HL-60 (cell line): ENCODE data around the gene MAPK11.

Source experiments
- TF ChIP-seq, protein P1 (sequence below): IDR thresholded peaks from one replicate; pipeline ENCODE4 v1.5.1; 2011; ENCODE audit warnings: low read length, control low read depth, inconsistent platforms; ENCODE audit not compliant: insufficient read depth
- TF ChIP-seq, protein P2 (sequence below): IDR thresholded peaks from 2 replicates; pipeline ENCODE4 v1.6.1; 2012; ENCODE audit warnings: low read depth; ENCODE audit not compliant: insufficient replicate concordance

DNA sequence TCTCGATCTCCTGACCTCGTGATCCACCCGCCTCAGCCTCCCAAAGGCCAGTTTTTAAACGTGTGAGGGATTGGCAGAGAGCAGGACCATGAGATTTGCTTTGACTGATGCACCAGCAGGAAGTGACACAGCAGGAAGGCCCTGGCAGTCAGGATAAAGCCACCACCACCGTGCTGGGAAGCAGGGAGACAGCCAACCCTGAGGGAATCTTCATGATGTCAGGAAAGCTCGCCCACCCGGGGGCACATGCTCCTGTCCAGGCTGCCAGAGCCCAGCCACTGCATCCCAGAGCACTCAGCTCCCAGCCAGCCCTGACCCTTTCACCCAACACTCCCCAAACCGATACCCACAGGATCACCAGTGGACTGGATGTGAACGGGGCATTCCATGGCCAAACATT, 31.4 kb downstream of the MAPK11 start:
- TF ChIP-seq, protein P1, sequence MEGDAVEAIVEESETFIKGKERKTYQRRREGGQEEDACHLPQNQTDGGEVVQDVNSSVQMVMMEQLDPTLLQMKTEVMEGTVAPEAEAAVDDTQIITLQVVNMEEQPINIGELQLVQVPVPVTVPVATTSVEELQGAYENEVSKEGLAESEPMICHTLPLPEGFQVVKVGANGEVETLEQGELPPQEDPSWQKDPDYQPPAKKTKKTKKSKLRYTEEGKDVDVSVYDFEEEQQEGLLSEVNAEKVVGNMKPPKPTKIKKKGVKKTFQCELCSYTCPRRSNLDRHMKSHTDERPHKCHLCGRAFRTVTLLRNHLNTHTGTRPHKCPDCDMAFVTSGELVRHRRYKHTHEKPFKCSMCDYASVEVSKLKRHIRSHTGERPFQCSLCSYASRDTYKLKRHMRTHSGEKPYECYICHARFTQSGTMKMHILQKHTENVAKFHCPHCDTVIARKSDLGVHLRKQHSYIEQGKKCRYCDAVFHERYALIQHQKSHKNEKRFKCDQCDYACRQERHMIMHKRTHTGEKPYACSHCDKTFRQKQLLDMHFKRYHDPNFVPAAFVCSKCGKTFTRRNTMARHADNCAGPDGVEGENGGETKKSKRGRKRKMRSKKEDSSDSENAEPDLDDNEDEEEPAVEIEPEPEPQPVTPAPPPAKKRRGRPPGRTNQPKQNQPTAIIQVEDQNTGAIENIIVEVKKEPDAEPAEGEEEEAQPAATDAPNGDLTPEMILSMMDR = no peak
- TF ChIP-seq, protein P2, sequence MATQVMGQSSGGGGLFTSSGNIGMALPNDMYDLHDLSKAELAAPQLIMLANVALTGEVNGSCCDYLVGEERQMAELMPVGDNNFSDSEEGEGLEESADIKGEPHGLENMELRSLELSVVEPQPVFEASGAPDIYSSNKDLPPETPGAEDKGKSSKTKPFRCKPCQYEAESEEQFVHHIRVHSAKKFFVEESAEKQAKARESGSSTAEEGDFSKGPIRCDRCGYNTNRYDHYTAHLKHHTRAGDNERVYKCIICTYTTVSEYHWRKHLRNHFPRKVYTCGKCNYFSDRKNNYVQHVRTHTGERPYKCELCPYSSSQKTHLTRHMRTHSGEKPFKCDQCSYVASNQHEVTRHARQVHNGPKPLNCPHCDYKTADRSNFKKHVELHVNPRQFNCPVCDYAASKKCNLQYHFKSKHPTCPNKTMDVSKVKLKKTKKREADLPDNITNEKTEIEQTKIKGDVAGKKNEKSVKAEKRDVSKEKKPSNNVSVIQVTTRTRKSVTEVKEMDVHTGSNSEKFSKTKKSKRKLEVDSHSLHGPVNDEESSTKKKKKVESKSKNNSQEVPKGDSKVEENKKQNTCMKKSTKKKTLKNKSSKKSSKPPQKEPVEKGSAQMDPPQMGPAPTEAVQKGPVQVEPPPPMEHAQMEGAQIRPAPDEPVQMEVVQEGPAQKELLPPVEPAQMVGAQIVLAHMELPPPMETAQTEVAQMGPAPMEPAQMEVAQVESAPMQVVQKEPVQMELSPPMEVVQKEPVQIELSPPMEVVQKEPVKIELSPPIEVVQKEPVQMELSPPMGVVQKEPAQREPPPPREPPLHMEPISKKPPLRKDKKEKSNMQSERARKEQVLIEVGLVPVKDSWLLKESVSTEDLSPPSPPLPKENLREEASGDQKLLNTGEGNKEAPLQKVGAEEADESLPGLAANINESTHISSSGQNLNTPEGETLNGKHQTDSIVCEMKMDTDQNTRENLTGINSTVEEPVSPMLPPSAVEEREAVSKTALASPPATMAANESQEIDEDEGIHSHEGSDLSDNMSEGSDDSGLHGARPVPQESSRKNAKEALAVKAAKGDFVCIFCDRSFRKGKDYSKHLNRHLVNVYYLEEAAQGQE = no peak
